Naive thymus-derived CD4-positive, alpha-beta T cell (primary cell): Measurements from ENCODE around the gene GNPTG. TPM values are rescaled to one million over a fixed set of nuclear protein-coding genes. Genes with fewer than 3 reads are reported as not detected.

ENCODE experiments used
- ATAC-seq: fragments of 150-1000 bp; cut with Tn5 transposase; 2 replicates; pipeline ENCODE4 v1.10.0; 2021; ENCODE audit warnings: mild to moderate bottlenecking, moderate library complexity
- CTCF ChIA-PET: fragments of 350-600 bp; sonication (Branson Sonifier 250); formaldehyde crosslinking; loops from one replicate; lab custom pipeline; 2021; ENCODE audit warnings: antibody characterized with exemption; lab: Charles Lee
- POLR2A ChIA-PET: fragments of 350-600 bp; sonication (Branson Sonifier 250); formaldehyde crosslinking; loops from one replicate; lab custom pipeline; 2021; ENCODE audit warnings: antibody characterized with exemption, inconsistent platforms; lab: Charles Lee
- DNase-seq, 9 donors: peaks; one replicate each; pipeline versions ENCODE4 v3.0.0 to v3.0.0-alpha.2; 2020 to 2022; ENCODE audit warnings: mixed read lengths in 1 of 9
- H3K27ac ChIP-seq: one replicate; pipeline ENCODE4 v1.7.0; 2013; ENCODE audit warnings: mild to moderate bottlenecking, low read depth, low read length, moderate library complexity
- H3K27me3 ChIP-seq, 2 donors: one replicate each; pipeline ENCODE4 v1.7.0; 2013; ENCODE audit warnings: low read length in 2 of 2, mild to moderate bottlenecking in 2 of 2, moderate library complexity in 2 of 2; ENCODE audit not compliant: control insufficient read depth in 2 of 2, insufficient read depth in 2 of 2
- H3K36me3 ChIP-seq, 3 experiments: 1 replicate in 2 of 3; 2 replicates in 1 of 3; pipeline ENCODE4 v1.7.0; 2013; ENCODE audit warnings: low read length in 3 of 3, mild to moderate bottlenecking in 3 of 3, moderate library complexity in 1 of 3; ENCODE audit not compliant: insufficient read depth in 3 of 3, control insufficient read depth in 2 of 3
- H3K4me1 ChIP-seq, 2 donors: one replicate each; pipeline ENCODE4 v1.7.0; 2013; ENCODE audit warnings: low read length in 2 of 2, mild to moderate bottlenecking in 2 of 2, moderate library complexity in 1 of 2; ENCODE audit not compliant: control insufficient read depth in 2 of 2, insufficient read depth in 2 of 2
- H3K4me3 ChIP-seq: 2 replicates; pipeline ENCODE4 v1.7.0; 2013; ENCODE audit warnings: mild to moderate bottlenecking, low read length
- H3K9me3 ChIP-seq, 3 experiments: 1 replicate in 2 of 3; 2 replicates in 1 of 3; pipeline ENCODE4 v1.7.0; 2013; ENCODE audit warnings: low read length in 3 of 3; ENCODE audit not compliant: control insufficient read depth in 2 of 3
- H3K27ac Mint-ChIP-seq, 9 donors: one replicate each; pipeline ENCODE4 v1.8.0; 2020 to 2022; ENCODE audit warnings: mixed read lengths in 9 of 9, mild to moderate bottlenecking in 8 of 9, moderate library complexity in 5 of 9, inconsistent platforms in 2 of 9
- H3K27me3 Mint-ChIP-seq, 5 donors: one replicate each; pipeline ENCODE4 v1.8.0; 2021 to 2022; ENCODE audit warnings: mixed read lengths in 5 of 5, mild to moderate bottlenecking in 1 of 5
- H3K36me3 Mint-ChIP-seq, 5 donors: one replicate each; pipeline ENCODE4 v1.8.0; 2020 to 2022; ENCODE audit warnings: mixed read lengths in 5 of 5, mild to moderate bottlenecking in 3 of 5, inconsistent platforms in 1 of 5
- H3K4me1 Mint-ChIP-seq, 7 donors: one replicate each; pipeline ENCODE4 v1.8.0; 2020 to 2022; ENCODE audit warnings: mixed read lengths in 7 of 7, mild to moderate bottlenecking in 3 of 7, inconsistent platforms in 1 of 7
- H3K4me3 Mint-ChIP-seq, 10 donors: one replicate each; pipeline ENCODE4 v1.8.0; 2020 to 2022; ENCODE audit warnings: mild to moderate bottlenecking in 10 of 10, mixed read lengths in 10 of 10, moderate library complexity in 6 of 10, inconsistent platforms in 2 of 10
- H3K9me3 Mint-ChIP-seq, 11 donors: one replicate each; pipeline ENCODE4 v1.8.0; 2020 to 2022; ENCODE audit warnings: mixed read lengths in 11 of 11, mild to moderate bottlenecking in 4 of 11, inconsistent platforms in 1 of 11, moderate library complexity in 1 of 11
- intact Hi-C, 2 donors: fragments of 100-400 bp; cut with micrococcal nuclease; formaldehyde crosslinking; loops; one replicate each; pipeline ENCODE4 v1.15.1; 2023
- polyA plus RNA-seq, 2 donors: library from polyadenylated mRNA; unstranded; fragments of 300-500 nt; fragmentation: Illumina TruSeq; gene quantifications; one replicate each; pipeline ENCODE4 v1.2.3, GENCODE V29; 2021
- total RNA-seq, 6 experiments: library from RNA in 5 of 6; stranded (reverse) in 5 of 6; gene quantifications; 1 replicate in 5 of 6; 2 replicates in 1 of 6; pipeline ENCODE4 v1.2.3 and lab custom pipeline; 2021 to 2026

Gene GNPTG
- total and polyA plus RNA-seq, 7 experiments from 2014 or later, result 37.9 to 57.7 (median 48.6) TPM

- intact Hi-C loops, result no loop called here
Observed at GRCh38 chr16:1392826-1393225, 41.1 kb downstream of the GNPTG start.

GRCh38 chr16:1393613-1394176 lies 42.0 kb downstream of the GNPTG start:
- Mint-ChIP-seq H3K4me3 (no peak overlapping the region), H3K36me3 (peaks cover 0 to 25% (median 4%) of the 10 kb centered on the region in 5 donors), H3K27ac (no peak overlapping the region), H3K9me3 (peaks cover 0 to 4% (median 0%) of the 10 kb centered on the region in 11 donors), H3K27me3 (no peaks in the 10 kb centered on the region), H3K4me1 (peaks cover 0 to 4% (median 0%) of the 10 kb centered on the region in 7 donors)
- no peak overlapping the region for H3K27ac ChIP-seq
- intact Hi-C loops, result no loop called here
- ATAC-seq, result no peak
- no peak for DNase-seq
- H3K36me3 ChIP-seq, result peaks cover 0 to 76% (median 11%) of the 10 kb centered on the region in 3 experiments
- CTCF ChIA-PET, result no interaction called here
- no peak overlapping the region for H3K4me3 ChIP-seq
- H3K27me3 ChIP-seq, result no peaks in the 10 kb centered on the region
- no peaks in the 10 kb centered on the region for H3K4me1 ChIP-seq
- POLR2A ChIA-PET, result interaction anchor here (0.6 to 0.7 kb wide), 2 partner anchors 60 to 258 kb away, joined by 3 to 4 read pairs; no protein-coding TSS in a partner anchor
- no peaks in the 10 kb centered on the region for H3K9me3 ChIP-seq

More at GRCh38 chr16:1392826-1393225, 41.1 kb downstream of the GNPTG start:
- Mint-ChIP-seq H3K36me3 (peaks cover 0 to 20% (median 0%) of the 10 kb centered on the region in 5 donors), H3K4me1 (peaks cover 0 to 4% (median 0%) of the 10 kb centered on the region in 7 donors), H3K9me3 (peaks cover 0 to 4% (median 0%) of the 10 kb centered on the region in 11 donors), H3K4me3 (no peak overlapping the region), H3K27me3 (no peaks in the 10 kb centered on the region), H3K27ac (no peak overlapping the region)
- no peak overlapping the region for H3K27ac ChIP-seq
- no peak overlapping the region for H3K4me3 ChIP-seq
- ATAC-seq (no peak), DNase-seq (no peak)
- H3K4me1 ChIP-seq, result no peaks in the 10 kb centered on the region
- H3K36me3 ChIP-seq, result peaks cover 0 to 76% (median 4%) of the 10 kb centered on the region in 3 experiments
- no peaks in the 10 kb centered on the region for H3K27me3 ChIP-seq
- POLR2A ChIA-PET, result interaction anchor here (0.8 kb wide), 1 partner anchor 710 kb away, joined by 9 read pairs; no protein-coding TSS in a partner anchor
- CTCF ChIA-PET, result no interaction called here
- H3K9me3 ChIP-seq, result no peaks in the 10 kb centered on the region

- H3K27ac ChIP-seq, result no peak overlapping the region
- Mint-ChIP-seq H3K27ac (no peak overlapping the region), H3K36me3 (peaks cover 0 to 25% (median 4%) of the 10 kb centered on the region in 5 donors), H3K9me3 (peaks cover 0 to 4% (median 0%) of the 10 kb centered on the region in 11 donors), H3K4me3 (no peak overlapping the region), H3K4me1 (peaks cover 0 to 4% (median 0%) of the 10 kb centered on the region in 7 donors), H3K27me3 (no peaks in the 10 kb centered on the region)
- ATAC-seq (no peak), DNase-seq (no peak)
- intact Hi-C loops, result no loop called here
- ChIA-PET CTCF (no interaction called here), POLR2A (no interaction called here)
- no peak overlapping the region for H3K4me3 ChIP-seq
- peaks cover 0 to 78% (median 15%) of the 10 kb centered on the region in 3 experiments for H3K36me3 ChIP-seq
- no peaks in the 10 kb centered on the region for H3K9me3 ChIP-seq
- no peaks in the 10 kb centered on the region for H3K27me3 ChIP-seq
- no peaks in the 10 kb centered on the region for H3K4me1 ChIP-seq
Observed at GRCh38 chr16:1394367-1394951, 42.7 kb downstream of the GNPTG start.

- H3K27me3 ChIP-seq, result no peaks in the 10 kb centered on the region
- CTCF ChIA-PET, result no interaction called here
- H3K27ac Mint-ChIP-seq, result no peak overlapping the region
- intact Hi-C loops, result no loop called here
- H3K4me1 ChIP-seq, result no peaks in the 10 kb centered on the region
- DNase-seq, result no peak
- peaks cover 0 to 2% (median 0%) of the 10 kb centered on the region in 7 donors for H3K4me1 Mint-ChIP-seq
- H3K36me3 ChIP-seq, result peaks cover 0 to 78% (median 15%) of the 10 kb centered on the region in 3 experiments
- no peaks in the 10 kb centered on the region for H3K27me3 Mint-ChIP-seq
- H3K36me3 Mint-ChIP-seq, result peaks cover 0 to 21% (median 0%) of the 10 kb centered on the region in 5 donors
- POLR2A ChIA-PET, result no interaction called here
- H3K9me3 ChIP-seq, result no peaks in the 10 kb centered on the region
- no peak overlapping the region for H3K4me3 Mint-ChIP-seq
- H3K27ac ChIP-seq, result no peak overlapping the region
- peaks cover 0 to 4% (median 0%) of the 10 kb centered on the region in 11 donors for H3K9me3 Mint-ChIP-seq
- no peak for ATAC-seq
- no peak overlapping the region for H3K4me3 ChIP-seq
Observed at GRCh38 chr16:1395444-1396031, 43.8 kb downstream of the GNPTG start.

GRCh38 chr16:1397779-1398178 lies 46.0 kb downstream of the GNPTG start:
- peaks cover 0 to 2% (median 0%) of the 10 kb centered on the region in 11 donors for H3K9me3 Mint-ChIP-seq
- H3K27ac ChIP-seq, result no peak overlapping the region
- peaks cover 0 to 4% (median 0%) of the 10 kb centered on the region in 7 donors for H3K4me1 Mint-ChIP-seq
- POLR2A ChIA-PET, result no interaction called here
- H3K27me3 ChIP-seq, result no peaks in the 10 kb centered on the region
- H3K27ac Mint-ChIP-seq, result no peak overlapping the region
- H3K4me3 ChIP-seq, result no peak overlapping the region
- DNase-seq (no peak), ATAC-seq (no peak)
- H3K36me3 Mint-ChIP-seq, result peaks cover 0 to 26% (median 5%) of the 10 kb centered on the region in 5 donors
- CTCF ChIA-PET, result no interaction called here
- no peak overlapping the region for H3K4me3 Mint-ChIP-seq
- peaks cover 0 to 81% (median 19%) of the 10 kb centered on the region in 3 experiments for H3K36me3 ChIP-seq
- H3K4me1 ChIP-seq, result no peaks in the 10 kb centered on the region
- intact Hi-C loops, result no loop called here
- no peaks in the 10 kb centered on the region for H3K27me3 Mint-ChIP-seq
- no peaks in the 10 kb centered on the region for H3K9me3 ChIP-seq

- H3K27ac Mint-ChIP-seq, result peak overlapping the region in 1 of 9 donors; percentile 56
- DNase-seq, result no peak
- ATAC-seq, result no peak
- Histone ChIP-seq H3K9me3 (no peaks in the 10 kb centered on the region), H3K4me3 (no peak overlapping the region), H3K27ac (no peak overlapping the region), H3K36me3 (peaks cover 0 to 81% (median 18%) of the 10 kb centered on the region in 3 experiments), H3K27me3 (no peaks in the 10 kb centered on the region), H3K4me1 (no peaks in the 10 kb centered on the region)
- ChIA-PET POLR2A (no interaction called here), CTCF (no interaction called here)
- peaks cover 0 to 2% (median 0%) of the 10 kb centered on the region in 11 donors for H3K9me3 Mint-ChIP-seq
- peaks cover 0 to 4% (median 2%) of the 10 kb centered on the region in 7 donors for H3K4me1 Mint-ChIP-seq
- intact Hi-C loops, result no loop called here
- peaks cover 0 to 27% (median 5%) of the 10 kb centered on the region in 5 donors for H3K36me3 Mint-ChIP-seq
- H3K27me3 Mint-ChIP-seq, result no peaks in the 10 kb centered on the region
- H3K4me3 Mint-ChIP-seq, result no peak overlapping the region
Observed at GRCh38 chr16:1398351-1398750, 46.6 kb downstream of the GNPTG start.
